A549 treated with CpdA at 1 μM for 4 hours (cell line): Measurements from ENCODE around the gene ETV2. TPM values are rescaled to one million over a fixed set of nuclear protein-coding genes. Genes with fewer than 3 reads are reported as not detected.

Source experiments
- total RNA-seq: library from RNA; stranded (reverse); fragments of 200-300 nt; extraction: Qiagen RNA extraction; gene quantifications from 5 replicates; pipeline ENCODE4 v1.2.3, GENCODE V29; 2022; ENCODE audit warnings: low read depth

The ETV2 gene
- 1.5 to 2.6 TPM (median 2.4 TPM) in 5 replicates for total RNA-seq

GRCh38 chr19:35641515-35642151 lies at the start of gene ETV2:
TSS of gene ETV2 (plus strand) at chr19:35641745. CDS start at chr19:35642461, 716 bp downstream.

GRCh38 chr19:35612559-35613321 lies 28.8 kb upstream of the ETV2 start, which contains the start of gene HAUS5:
TSS of gene HAUS5 (plus strand) at chr19:35612735. CDS start at chr19:35612795, 60 bp downstream.

GRCh38 chr19:35628565-35629331 lies 12.8 kb upstream of the ETV2 start, which contains the start of gene RBM42:
TSS of gene RBM42 (plus strand) at chr19:35629036. CDS start at chr19:35629154, 118 bp downstream.

GRCh38 chr19:35648017-35648961 lies 6.7 kb downstream of the ETV2 start, which contains the start of gene COX6B1:
TSS of gene COX6B1 (plus strand) at chr19:35648323. CDS start at chr19:35651244, 2,921 bp downstream.

GRCh38 chr19:35666251-35666913 lies 24.8 kb downstream of the ETV2 start, which contains the start of gene UPK1A:
TSS of gene UPK1A (plus strand) at chr19:35666517. CDS start at chr19:35666813, 296 bp downstream.

Other genes starting within 250 kb of the ETV2 start
- gene FFAR2, start 193.5 kb upstream of the ETV2 start, total RNA-seq, result 0.06 TPM in 1 of 5 replicates, not detected in the others
- not detected in 5 replicates for gene KRTDAP, start 151.3 kb upstream of the ETV2 start, total RNA-seq
- gene DMKN, start 128.1 kb upstream of the ETV2 start, total RNA-seq, result 30.7 to 39.2 TPM (median 32.3 TPM) in 5 replicates
- gene SBSN, start 113.4 kb upstream of the ETV2 start, total RNA-seq, result 3.3 to 4.8 TPM (median 3.7 TPM) in 5 replicates
- not detected in 5 replicates for gene GAPDHS, start 108.3 kb upstream of the ETV2 start, total RNA-seq
- gene TMEM147, start 96.1 kb upstream of the ETV2 start, total RNA-seq, result 333 to 446 TPM (median 432 TPM) in 5 replicates
- 0.01 TPM in 1 of 5 replicates, not detected in the others for gene ATP4A, start 78.1 kb upstream of the ETV2 start, total RNA-seq
- not detected in 5 replicates for gene PMIS2, start 55.6 kb upstream of the ETV2 start, total RNA-seq
- gene HAUS5, start 29.0 kb upstream of the ETV2 start, total RNA-seq, result 12.9 to 17.2 TPM (median 14.8 TPM) in 5 replicates
- 143 to 210 TPM (median 201 TPM) in 5 replicates for gene RBM42, start 12.7 kb upstream of the ETV2 start, total RNA-seq
- 1,280 to 1,484 TPM (median 1,422 TPM) in 5 replicates for gene COX6B1, start 6.6 kb downstream of the ETV2 start, total RNA-seq
- gene UPK1A, start 24.8 kb downstream of the ETV2 start, total RNA-seq, result 0.62 to 1.1 TPM (median 0.86 TPM) in 5 replicates
- not detected in 5 replicates for gene ZBTB32, start 62.8 kb downstream of the ETV2 start, total RNA-seq
- gene KMT2B, start 76.3 kb downstream of the ETV2 start, total RNA-seq, result 51.4 to 66.0 TPM (median 58.9 TPM) in 5 replicates
- 9.3 to 12.6 TPM (median 11.0 TPM) in 5 replicates for gene IGFLR1, start 100.7 kb downstream of the ETV2 start, total RNA-seq
- gene U2AF1L4, start 103.7 kb downstream of the ETV2 start, total RNA-seq, result 26.6 to 28.4 TPM (median 27.0 TPM) in 5 replicates
- gene PSENEN, start 103.9 kb downstream of the ETV2 start, total RNA-seq, result 278 to 327 TPM (median 289 TPM) in 5 replicates
- gene LIN37, start 106.8 kb downstream of the ETV2 start, total RNA-seq, result 17.4 to 27.7 TPM (median 23.3 TPM) in 5 replicates
- 0.26 to 0.50 TPM (median 0.38 TPM) in 5 replicates for gene HSPB6, start 115.3 kb downstream of the ETV2 start, total RNA-seq
- gene PROSER3, start 116.4 kb downstream of the ETV2 start, total RNA-seq, result 23.9 to 34.7 TPM (median 27.4 TPM) in 5 replicates
- gene ARHGAP33, start 133.8 kb downstream of the ETV2 start, total RNA-seq, result 3.5 to 8.1 TPM (median 5.6 TPM) in 5 replicates
- gene PRODH2, start 171.1 kb downstream of the ETV2 start, total RNA-seq, result 0.17 to 0.50 TPM (median 0.25 TPM) in 5 replicates
- 0.41 to 0.83 TPM (median 0.49 TPM) in 5 replicates for gene NPHS1, start 210.8 kb downstream of the ETV2 start, total RNA-seq
- 0.47 to 0.65 TPM (median 0.51 TPM) in 5 replicates for gene KIRREL2, start 215.2 kb downstream of the ETV2 start, total RNA-seq
- gene APLP1, start 226.8 kb downstream of the ETV2 start, total RNA-seq, result 66.5 to 99.5 TPM (median 89.7 TPM) in 5 replicates